Hepatic stellate cell (primary cell): ENCODE results near the gene ACOXL.

Experiments used
- DNase-seq: peaks from one replicate; pipeline ENCODE4 v3.0.0; 2011; ENCODE audit warnings: low spot score

ACOXL gene

DNA sequence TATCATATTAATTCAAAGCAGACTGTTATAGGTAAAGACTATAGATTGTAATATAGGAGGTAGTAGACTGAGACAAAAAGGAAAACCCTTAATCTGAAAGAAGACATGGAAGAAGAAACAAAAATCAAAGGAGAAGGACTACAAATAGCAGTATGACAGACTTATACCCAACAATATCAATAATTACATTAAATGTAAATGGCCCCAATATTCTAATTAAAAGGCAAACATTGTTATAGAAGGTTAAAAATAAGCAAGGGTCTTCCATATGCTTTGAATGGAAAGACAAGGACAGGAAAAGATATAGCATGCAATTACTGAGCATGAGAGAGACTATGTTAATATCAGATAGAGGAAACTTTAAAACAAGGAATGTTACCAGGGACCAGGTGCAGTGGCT is 278.8 kb downstream of the ACOXL start:
- no peak for DNase-seq

DNA sequence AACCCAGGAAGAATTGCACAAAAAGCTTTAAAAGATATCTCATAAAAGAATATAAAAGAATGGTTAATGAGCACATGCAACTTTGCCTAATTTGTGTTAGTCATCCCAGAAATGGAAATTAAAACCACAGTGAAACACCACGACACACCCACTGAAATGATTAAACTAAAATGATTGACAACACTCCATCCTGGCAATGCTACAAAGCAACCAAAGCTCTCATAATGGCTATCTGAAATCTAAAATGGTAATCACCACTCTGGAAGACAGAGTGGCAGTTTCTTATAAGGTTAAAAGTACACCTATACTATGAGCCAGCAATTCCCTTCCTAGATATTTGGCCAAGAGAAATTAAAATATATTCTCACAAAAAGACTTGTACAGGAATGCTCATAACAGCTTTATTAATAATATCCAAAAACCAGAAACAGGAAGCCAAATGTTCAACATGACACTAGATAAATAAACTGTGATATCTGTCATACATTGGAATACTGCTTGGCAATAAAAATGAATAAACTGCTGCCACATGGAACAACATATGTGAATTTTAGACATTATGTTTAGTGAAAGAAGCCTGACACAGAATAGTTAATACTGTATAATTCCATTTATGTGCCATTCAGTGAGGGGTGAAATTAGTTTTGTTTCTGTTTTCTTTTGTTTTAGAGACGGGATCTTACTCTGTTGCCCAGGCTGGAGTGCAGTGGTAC is 283.1 kb downstream of the ACOXL start:
- DNase-seq = no peak

DNA sequence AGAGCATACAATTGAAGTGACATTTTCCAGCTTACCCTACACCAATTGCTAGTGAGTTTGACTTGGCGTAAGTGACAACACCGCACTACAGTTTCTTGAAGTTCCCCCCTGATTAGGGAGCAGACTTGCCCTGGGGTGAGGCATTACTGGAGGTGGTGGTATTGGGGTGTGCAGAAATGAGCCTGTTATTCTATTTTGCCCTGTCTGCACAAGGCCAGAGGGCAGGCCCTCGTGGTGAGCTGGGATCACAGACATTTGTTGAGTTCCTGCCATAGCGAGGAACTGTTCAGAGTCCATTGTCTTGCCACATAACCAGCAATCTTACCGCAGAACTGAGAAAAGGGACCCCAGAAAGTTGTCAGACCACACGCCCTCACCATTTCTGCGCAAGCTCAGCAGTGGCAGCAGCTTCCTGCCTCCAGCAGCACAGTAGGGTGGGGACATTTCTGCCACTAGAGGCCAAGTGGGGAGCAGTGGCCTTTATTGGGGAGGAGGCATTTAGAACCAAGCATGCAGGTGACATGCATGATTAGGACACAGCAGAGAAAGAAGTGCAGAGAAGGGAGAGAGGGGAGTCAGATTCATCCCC is 284.8 kb downstream of the ACOXL start:
- no peak for DNase-seq

DNA sequence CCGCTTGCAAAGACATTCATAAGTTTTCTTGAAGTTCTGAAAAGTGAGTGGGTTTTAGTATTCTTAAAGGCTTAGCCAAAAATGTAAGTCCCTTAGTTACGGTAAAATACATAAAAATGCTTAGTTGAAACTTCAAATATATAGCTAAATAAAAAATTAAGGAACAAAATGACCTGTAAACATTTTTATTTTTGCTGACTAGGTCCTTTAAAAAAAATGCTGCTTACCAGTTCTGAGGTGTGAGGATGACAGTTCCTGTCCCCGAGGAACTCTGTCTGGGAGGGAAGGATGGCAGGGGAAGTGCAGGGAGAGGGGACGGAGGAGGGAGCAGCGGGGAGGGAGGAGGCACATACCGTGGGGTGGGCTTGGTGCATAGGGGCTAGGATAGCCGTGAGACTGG is 285.5 kb downstream of the ACOXL start:
- DNase-seq = no peak

DNA sequence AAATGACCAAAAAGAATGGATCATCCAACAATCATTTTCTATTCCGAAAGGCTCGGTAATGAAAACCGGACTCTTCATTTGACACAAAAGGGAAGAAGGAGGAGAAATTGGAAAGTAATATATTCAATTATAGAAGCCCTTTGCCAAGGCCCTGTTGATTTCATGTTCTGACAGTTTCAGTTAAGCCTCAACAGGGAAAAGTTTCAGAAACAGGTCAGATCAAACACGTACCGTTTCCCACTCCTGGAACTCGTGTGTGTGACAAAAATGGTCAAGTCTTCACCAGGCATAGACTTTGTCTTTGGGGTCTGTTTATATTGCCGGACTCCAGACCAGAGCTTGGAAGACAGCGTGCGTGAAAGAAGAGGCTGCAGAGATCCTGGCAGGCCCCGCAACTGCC is 287.0 kb downstream of the ACOXL start:
- DNase-seq = no peak

DNA sequence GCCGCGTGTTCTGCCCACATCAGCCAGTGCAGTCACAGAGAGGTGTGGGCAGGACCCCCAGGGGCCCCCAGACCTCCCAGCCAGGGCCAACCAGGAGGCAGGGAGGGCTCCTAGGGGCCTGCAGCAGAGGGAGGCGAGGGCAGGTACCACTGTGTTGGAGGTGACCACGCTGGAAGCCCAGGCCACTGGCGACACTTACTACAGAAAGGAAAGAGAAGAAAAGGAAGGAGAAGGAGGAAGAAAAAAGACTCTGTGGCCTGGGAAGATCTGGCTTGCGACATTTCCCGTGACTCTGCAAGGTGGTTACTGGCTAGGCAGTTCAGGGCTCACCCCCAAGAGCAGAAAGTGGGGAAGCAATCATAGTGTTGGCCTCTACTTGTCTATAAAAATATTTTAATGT is 290.3 kb downstream of the ACOXL start:
- no peak for DNase-seq

DNA sequence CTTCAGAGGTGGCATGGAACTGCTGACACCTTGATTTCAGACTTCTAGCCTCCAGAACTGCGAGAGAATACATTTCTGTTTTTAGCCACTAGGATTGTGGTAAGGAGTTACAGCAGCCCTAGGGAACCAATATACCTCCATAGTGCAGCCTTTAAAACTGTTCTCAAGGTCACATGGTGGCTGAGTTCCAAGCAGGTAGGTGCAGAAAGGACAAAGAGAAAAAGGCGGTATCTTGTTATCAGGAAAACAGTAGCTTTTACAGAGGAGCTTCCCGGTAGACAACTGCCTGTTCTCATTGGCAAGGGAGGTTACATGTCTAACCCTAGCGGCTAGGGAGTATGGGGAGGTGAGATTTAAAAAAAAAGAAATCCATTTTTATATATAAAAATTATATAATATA is 292.1 kb downstream of the ACOXL start:
- no peak for DNase-seq

DNA sequence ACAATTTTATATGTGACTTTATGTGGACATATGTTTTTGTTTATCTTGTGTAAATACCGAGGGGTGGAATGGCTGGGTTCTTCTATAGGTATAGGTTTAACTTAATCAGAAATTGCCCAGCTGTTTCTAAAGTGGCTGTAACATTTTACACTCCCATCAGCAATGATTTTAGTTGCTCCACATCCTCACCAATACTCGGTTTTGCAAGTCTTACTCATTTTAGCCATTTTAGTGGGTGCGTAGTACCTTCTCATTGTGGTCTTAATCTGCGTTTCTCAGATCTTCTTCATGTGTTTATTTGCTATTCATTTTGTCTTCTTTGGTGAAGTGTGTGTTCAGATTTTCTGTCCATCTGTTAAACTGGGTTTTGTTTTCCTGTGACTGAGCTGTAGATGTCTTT is 292.9 kb downstream of the ACOXL start:
- no peak for DNase-seq

DNA sequence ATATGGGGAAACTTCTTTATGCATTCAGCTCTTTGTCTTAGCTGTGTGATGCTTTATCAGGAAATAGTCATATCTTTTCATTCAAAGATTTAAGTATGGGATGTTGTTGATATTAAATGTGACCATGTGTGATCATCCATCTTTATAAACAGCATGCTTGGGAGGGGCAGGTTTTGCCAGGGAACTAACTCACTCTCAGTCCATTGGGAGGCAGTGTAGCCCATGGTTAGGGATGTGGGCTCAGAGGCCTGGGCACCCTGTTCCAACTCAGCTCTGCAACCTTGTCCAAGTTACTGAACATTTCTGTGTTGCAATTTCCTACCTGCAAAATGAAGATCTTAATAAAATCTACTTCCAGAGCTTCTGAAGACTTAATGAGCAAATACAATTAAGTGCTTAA is 296.3 kb downstream of the ACOXL start:
- DNase-seq = no peak

DNA sequence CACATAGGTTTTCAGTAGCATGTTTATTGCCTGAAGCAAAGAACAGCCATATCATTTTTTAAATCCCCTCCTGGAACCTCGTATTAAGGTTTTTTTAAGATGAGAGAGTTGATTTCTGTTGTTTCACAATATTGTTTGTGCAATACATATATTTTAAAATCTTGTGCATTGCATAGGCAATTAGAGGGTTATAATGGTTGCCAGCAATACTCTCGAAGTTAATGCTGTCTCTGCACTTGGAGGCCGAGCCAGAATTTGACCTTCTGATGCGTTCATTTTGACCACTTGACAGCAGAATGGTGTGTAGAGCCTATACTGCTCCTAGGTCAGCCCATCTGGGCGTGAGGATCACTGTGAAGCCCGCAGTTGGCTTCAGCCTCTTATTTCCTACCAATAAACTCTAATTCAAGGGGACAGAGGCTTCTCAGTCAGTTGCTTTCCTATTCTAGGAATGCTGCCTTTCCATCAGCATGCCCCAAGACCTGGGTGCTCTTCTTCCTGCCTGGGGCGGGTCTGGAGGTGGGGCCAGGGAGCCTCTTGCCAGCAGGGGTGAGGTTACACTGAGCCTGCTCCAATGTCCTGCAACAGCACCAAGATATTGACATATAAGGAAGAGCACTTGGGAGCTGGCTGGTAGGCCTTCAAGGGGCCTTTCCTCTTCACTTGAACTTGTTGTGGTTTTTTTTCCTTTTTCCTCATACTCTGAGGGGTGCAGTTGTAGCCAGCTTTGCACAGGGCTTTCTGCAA is 297.0 kb downstream of the ACOXL start:
- no peak for DNase-seq

DNA sequence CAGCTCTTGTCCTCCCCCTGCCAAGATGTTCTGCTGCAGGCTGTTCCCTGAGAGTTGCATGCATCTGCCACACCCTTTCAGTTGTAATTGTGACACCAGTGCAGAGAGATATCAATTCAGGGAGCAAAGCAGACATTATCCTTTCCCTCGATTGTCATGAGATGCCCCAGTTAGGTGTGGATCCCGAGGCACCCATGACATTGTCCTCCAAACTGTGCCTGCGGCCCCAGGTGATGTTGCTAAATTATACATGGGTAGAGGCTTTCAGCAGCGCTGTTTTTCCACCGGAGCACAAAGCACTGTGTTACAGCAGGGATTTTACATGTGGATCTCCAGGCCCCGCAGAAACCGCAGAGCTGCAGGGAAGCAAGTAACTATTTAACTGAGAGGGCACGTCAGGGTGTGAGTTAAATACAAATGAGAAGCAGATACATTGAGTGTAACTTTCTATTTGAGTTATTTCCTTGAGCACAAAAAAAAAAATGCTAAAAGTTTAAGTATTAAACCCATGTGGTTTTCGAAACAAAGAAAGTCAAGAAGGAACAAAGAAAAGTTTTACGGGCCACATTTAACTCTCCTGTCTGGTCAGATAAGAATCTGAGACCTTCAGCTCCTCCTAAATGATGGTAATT is 298.0 kb downstream of the ACOXL start:
- no peak for DNase-seq

DNA sequence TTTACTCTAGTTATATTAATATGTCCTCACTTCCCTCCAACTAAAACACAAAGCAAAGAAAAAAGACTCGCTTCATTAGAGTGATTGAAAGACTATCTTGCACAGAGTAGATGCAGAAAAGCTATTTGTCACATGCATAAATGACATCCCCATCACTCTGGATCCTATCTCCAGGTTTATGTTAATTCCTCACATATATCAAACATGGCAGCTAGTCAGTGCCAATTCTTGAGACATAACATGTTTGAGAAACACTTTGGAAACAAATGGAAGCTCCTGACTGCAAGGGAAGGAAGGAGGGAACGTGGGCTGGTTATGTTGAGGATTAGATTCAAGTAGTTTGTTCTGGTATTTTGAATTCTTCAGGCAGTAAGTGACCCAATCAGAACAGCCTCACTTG is 298.6 kb downstream of the ACOXL start:
- no peak for DNase-seq

DNA sequence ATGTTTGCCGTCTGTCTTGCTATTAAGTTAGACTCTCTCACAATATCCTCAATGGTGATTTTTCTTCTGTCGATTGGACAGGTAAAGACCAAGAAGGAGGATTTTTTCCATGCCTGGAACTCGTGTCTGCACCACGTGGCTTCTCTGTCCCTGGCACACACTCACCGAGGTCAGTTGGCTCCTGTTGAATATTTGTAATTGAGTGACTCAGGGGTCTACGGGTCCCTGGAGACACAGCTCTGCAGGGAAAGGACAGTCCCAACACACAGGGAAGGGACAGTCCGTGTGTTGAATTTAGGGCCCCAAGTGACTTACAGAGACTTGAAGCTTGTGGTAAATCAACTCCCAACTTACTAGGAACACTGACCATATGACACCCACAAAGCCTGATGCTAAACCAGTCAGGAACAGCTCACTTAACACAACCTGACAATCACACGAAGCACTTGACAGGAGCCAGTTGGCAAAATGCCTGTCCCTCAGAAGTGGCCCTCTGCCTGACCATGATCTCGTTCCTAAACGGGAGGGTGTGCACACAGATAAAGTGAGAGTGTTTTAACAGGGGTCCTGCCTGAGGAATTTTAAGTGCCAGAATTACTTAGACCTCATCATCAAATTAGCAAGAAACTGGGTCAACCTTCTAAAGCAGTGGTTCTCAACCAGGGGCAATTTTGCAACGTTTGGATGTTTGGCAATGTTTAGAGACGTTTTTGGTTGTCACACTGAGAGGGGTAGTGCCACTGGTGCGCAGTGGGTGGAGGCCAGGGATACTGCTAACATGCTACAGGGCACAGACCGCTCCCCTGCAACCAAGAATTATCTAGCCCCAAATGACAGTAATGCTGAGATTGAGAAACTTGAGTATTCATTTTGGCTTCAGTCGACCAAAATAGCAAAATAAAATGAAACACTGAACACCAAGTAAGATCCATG is 299.4 kb downstream of the ACOXL start:
- no peak for DNase-seq

DNA sequence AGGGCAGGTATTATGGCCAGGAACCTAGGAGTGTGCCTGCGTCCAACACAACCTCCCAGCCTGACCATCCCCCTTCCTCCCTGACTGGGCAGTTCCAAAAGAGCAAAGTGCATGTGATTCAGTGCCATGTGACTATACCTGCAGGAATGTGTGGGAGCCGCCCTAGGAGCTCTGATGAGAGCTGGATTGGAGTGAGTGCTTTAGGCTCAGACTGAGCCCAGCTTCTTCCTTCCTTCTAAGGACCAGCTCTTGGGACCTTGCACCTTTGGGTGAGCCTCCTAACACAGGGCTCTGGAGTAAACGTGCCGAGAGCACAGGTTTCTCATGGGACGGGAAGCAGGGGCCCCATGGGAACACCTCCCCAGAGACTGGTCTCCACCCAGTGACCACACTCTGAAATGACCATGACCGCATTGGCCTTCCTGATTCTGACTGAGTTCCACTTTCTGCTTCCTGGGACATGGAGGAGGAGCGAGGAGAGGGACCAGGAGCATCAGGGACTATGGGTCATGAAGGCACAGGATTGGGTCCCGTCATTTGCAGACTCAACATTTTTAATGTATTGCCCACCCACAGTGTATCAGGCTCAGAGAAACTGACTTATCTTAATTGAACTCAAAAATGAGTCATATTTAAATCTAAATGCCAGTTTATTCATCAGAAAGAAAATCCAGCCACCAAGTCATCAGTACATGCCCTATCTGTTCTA is 300.5 kb downstream of the ACOXL start:
- no peak for DNase-seq

DNA sequence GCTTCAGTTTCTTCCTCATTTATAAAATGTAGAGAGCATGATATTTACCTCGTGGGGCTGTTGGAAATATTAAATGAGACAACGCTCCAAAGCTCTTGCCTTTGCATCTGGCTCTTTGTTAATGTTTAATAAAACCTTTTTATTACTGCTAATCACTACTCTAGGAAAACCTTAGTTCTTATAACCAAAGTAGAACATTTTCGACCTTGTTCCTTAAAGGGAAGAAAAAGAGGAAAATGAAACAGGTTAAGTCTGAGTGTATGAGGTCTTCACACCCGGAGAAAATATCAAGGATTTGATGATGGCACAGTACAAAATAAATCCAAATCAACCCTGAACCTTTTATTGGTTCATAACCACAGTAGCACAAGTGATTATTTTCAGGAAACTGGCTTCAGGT is 301.8 kb downstream of the ACOXL start:
- no peak for DNase-seq

DNA sequence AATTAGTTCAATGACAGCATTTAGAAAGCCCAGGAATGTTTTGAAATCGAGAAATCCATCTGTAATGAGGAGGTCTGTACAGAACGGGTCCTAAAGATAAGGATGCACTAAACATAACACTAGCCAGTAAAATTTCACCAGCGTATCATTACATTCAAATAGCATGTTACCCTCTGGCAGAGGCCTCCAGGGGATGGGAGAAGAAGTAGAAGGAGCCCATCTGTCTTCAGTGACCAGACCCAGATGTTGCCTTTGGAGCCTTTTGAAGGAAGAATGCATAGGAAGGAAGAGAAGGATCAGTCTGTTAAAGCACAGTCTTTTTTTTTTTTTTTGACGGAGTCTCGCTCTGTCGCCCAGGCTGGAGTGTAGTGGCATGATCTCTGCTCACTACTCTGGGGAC is 302.2 kb downstream of the ACOXL start:
- DNase-seq = no peak

DNA sequence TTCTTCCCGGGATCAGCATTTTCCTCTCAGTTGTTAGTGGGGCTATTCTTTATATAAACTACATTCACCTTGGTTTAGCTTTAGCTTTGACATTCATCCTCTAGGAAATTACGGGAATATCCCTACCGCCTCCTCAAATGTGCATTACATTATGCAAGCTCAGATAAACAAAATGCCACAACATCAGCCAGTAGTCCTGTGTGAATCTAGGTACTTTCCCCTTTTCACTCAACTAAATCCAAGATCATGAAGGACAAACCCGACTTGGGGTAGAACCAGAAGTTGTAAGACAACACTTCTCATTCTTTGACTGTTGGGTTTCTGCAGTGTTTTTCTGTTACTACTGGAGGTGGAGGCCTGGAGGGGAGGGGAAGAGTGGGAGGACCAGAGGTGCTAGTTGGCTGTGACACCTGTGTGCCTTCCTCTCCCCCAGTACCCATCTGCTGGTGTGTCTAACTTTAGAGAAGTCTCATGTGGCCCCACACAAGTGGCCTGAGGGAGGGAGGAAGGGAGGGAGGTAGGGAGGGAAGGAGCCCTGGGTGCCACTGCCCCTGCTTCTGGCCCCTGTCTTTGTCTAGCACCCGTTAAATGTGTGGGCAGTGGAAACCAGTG is 303.6 kb downstream of the ACOXL start:
- no peak for DNase-seq

DNA sequence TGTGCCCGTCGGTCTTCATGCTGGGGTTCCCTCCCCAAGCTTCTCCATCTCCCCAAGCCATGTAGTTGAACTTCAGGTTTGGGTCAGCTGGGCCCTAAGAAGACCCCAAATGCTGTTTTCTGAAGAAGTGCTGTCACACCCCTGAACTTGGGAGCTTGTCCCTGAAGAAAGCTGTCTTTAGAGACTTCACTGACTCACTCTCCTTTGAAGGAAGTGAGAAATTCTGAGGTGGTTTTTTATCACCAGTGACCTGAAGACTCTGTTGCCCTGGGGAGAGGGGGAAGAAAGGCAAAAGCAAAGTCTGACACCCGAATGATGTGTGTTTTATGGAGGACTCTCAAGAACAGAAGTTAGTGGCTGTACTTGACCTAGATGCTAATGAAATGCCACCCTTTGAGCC is 304.8 kb downstream of the ACOXL start:
- no peak for DNase-seq

DNA sequence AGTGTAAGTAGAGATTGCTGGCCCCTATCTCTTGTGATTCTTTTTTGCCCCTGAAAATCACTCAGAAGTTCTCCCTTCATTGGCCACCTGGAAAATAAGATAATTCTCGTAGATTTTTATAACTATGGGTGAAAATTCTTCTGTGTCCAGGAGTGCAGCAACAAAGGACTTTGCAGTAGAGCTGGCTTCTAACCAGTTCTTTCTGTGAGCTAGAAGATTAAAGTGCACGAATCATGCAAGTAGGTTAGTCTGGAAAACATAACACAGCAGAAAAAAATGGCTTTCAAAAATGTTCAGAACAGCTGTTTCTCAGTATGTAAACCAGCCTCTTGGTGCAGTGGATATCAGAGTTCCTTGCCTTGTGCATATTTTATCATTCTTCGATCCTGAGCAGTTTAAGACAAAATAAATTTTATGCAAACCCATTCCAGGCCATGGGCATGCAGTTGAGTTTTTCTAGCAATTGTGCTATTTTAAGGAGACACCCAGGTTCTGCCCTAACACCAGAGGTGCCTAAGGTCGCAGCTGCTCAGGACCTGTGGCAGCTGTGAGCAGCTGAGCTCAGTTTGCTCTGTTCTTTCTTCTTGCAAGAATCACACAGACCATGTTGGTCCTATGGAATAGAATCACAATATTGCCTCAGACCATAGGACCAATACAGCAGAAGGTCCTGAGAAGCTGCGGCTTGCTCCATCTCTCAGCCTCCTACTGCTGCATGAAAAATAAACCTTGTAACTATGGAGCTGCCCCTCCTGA is 307.4 kb downstream of the ACOXL start:
- DNase-seq = no peak
